Measurements from ENCODE around the gene SPRYD3.

Gene SPRYD3

GRCh38 chr12:53051058-53051880, 27.9 kb downstream of the SPRYD3 start:
- DNase-seq (ENCODE audit: low spot score): peak; percentile 91

GRCh38 chr12:53050426-53051057, 28.6 kb downstream of the SPRYD3 start:
- Histone ChIP-seq H3K27ac (peak overlapping the region; percentile 95 to 97), H3K4me3 (peak overlapping the region; percentile 85)
- no peak for TF ChIP-seq CTCF (IDR thresholded peaks at IDR 0.05)
- peak; percentile 81 for DNase-seq (ENCODE audit: low spot score)

More at GRCh38 chr12:53051058-53051880, 27.9 kb downstream of the SPRYD3 start:
- peak overlapping the region; percentile 95 to 97 for H3K27ac ChIP-seq
- peak overlapping the region; percentile 85 for H3K4me3 ChIP-seq
- no peak for TF ChIP-seq CTCF (IDR thresholded peaks at IDR 0.05)

- peak within 1 kb of the TSS; percentile 85 for H3K4me3 ChIP-seq
- peak; percentile 94 for DNase-seq (ENCODE audit: low spot score)
- no peak for TF ChIP-seq CTCF (IDR thresholded peaks at IDR 0.05)
- peak within 1 kb of the TSS; percentile 95 to 97 for H3K27ac ChIP-seq
Observed at GRCh38 chr12:53049571-53050318, 29.4 kb downstream of the SPRYD3 start, which contains the start of gene TNS2. TSS of gene TNS2 (plus strand) at chr12:53050065. CDS start at chr12:53050186, 121 bp downstream.

GRCh38 chr12:53048780-53049401, 30.3 kb downstream of the SPRYD3 start:
- DNase-seq (ENCODE audit: low spot score): peak; percentile 89
- Histone ChIP-seq H3K4me3 (peak overlapping the region; percentile 85), H3K27ac (peak overlapping the region; percentile 95 to 97)
- TF ChIP-seq CTCF (IDR thresholded peaks at IDR 0.05): no peak

GRCh38 chr12:53048033-53048779, 31.0 kb downstream of the SPRYD3 start:
- DNase-seq (ENCODE audit: low spot score): peak; percentile 91

More at GRCh38 chr12:53048033-53048779, 31.0 kb downstream of the SPRYD3 start:
- peak overlapping the region; percentile 85 for H3K4me3 ChIP-seq
- TF ChIP-seq CTCF (IDR thresholded peaks at IDR 0.05): no peak
- peak overlapping the region; percentile 95 to 97 for H3K27ac ChIP-seq

All from coronary artery (tissue), 2 donors.